Eye (tissue), 1 donor: ENCODE measurements around the gene PARD3.

Experiments
- DNase-seq: peaks from one replicate; pipeline ENCODE4 v3.0.0-alpha.2; 2015

PARD3 gene

GRCh38 chr10:34169131-34169530 is 646.0 kb downstream of the PARD3 start:
- no peak for DNase-seq

- no peak for DNase-seq
These were observed 646.7 kb downstream of the PARD3 start for GRCh38 chr10:34168439-34168838.

- no peak for DNase-seq
These were observed 648.3 kb downstream of the PARD3 start for GRCh38 chr10:34166823-34167222.

GRCh38 chr10:34166354-34166753 is 648.7 kb downstream of the PARD3 start:
- no peak for DNase-seq

- no peak for DNase-seq
These were observed 651.1 kb downstream of the PARD3 start for GRCh38 chr10:34164029-34164428.

- DNase-seq, result no peak
These were observed 651.8 kb downstream of the PARD3 start for GRCh38 chr10:34163075-34163905.

- no peak for DNase-seq
These were observed 653.2 kb downstream of the PARD3 start for GRCh38 chr10:34161777-34162370.

- DNase-seq, result no peak
These were observed 654.5 kb downstream of the PARD3 start for GRCh38 chr10:34160595-34160994.

- DNase-seq, result no peak
These were observed 657.6 kb downstream of the PARD3 start for GRCh38 chr10:34157501-34157900.

- no peak for DNase-seq
These were observed 658.2 kb downstream of the PARD3 start for GRCh38 chr10:34156781-34157425.

GRCh38 chr10:34155812-34156211 is 659.3 kb downstream of the PARD3 start:
- no peak for DNase-seq

- DNase-seq, result no peak
These were observed 660.7 kb downstream of the PARD3 start for GRCh38 chr10:34154383-34154900.

GRCh38 chr10:34153663-34154382 is 661.3 kb downstream of the PARD3 start:
- no peak for DNase-seq

GRCh38 chr10:34152434-34152833 is 662.7 kb downstream of the PARD3 start:
- no peak for DNase-seq

GRCh38 chr10:34151931-34152330 is 663.2 kb downstream of the PARD3 start:
- no peak for DNase-seq

GRCh38 chr10:34151481-34151880 is 663.6 kb downstream of the PARD3 start:
- DNase-seq, result peak; percentile 50

GRCh38 chr10:34150103-34150502 is 665.0 kb downstream of the PARD3 start:
- DNase-seq, result no peak

GRCh38 chr10:34148305-34148657 is 666.8 kb downstream of the PARD3 start:
- no peak for DNase-seq

GRCh38 chr10:34147641-34148304 is 667.3 kb downstream of the PARD3 start:
- no peak for DNase-seq

- DNase-seq, result no peak
These were observed 669.4 kb downstream of the PARD3 start for GRCh38 chr10:34145715-34146114.

- no peak for DNase-seq
These were observed 671.6 kb downstream of the PARD3 start for GRCh38 chr10:34143466-34143865.

- no peak for DNase-seq
These were observed 673.9 kb downstream of the PARD3 start for GRCh38 chr10:34141032-34141680.
